Effector memory CD4-positive, alpha-beta T cell (primary cell): ENCODE measurements around the gene FAM53A.

Source experiments
- DNase-seq, 3 donors: peaks; one replicate each; pipeline ENCODE4 v3.0.0-alpha.2; 2020
- H3K27ac ChIP-seq: 2 replicates; pipeline ENCODE4 v1.7.0; 2013; ENCODE audit warnings: mild to moderate bottlenecking, low read length, moderate library complexity; ENCODE audit not compliant: insufficient read depth, poor library complexity, severe bottlenecking
- H3K27me3 ChIP-seq: replicated peaks from 2 replicates; pipeline ENCODE4 v1.7.0; 2013; ENCODE audit warnings: mild to moderate bottlenecking, low read length; ENCODE audit not compliant: insufficient read depth, control insufficient read depth, poor library complexity, severe bottlenecking
- H3K36me3 ChIP-seq: 2 replicates; pipeline ENCODE4 v1.7.0; 2013; ENCODE audit warnings: mild to moderate bottlenecking, low read length, moderate library complexity; ENCODE audit not compliant: control insufficient read depth, insufficient read depth
- H3K4me1 ChIP-seq: 2 replicates; pipeline ENCODE4 v1.7.0; 2013; ENCODE audit warnings: low read length, mild to moderate bottlenecking; ENCODE audit not compliant: control insufficient read depth, insufficient read depth, poor library complexity, severe bottlenecking
- H3K4me3 ChIP-seq: 2 replicates; pipeline ENCODE4 v1.7.0; 2013; ENCODE audit warnings: low read length, low read depth, mild to moderate bottlenecking; ENCODE audit not compliant: insufficient read depth, poor library complexity, severe bottlenecking
- H3K9me3 ChIP-seq: 2 replicates; pipeline ENCODE4 v1.7.0; 2013; ENCODE audit warnings: mild to moderate bottlenecking, low read length, moderate library complexity; ENCODE audit not compliant: control insufficient read depth

Gene FAM53A

GRCh38 chr4:1723131-1723801 is 39.2 kb upstream of the FAM53A start:
- H3K4me3 ChIP-seq, result peak overlapping the region; percentile 56
- peak in 1 of 3 donors; percentile 48 for DNase-seq

GRCh38 chr4:1722551-1723118 is 38.5 kb upstream of the FAM53A start:
- Histone ChIP-seq H3K9me3 (no peaks in the 10 kb centered on the region), H3K36me3 (peaks cover 17% of the 10 kb centered on the region), H3K4me1 (peaks cover 51% of the 10 kb centered on the region), H3K27ac (peak overlapping the region; percentile 76), H3K4me3 (peak overlapping the region; percentile 56), H3K27me3 (no peaks in the 10 kb centered on the region)
- no peak for DNase-seq

More at GRCh38 chr4:1723131-1723801, 39.2 kb upstream of the FAM53A start:
- no peaks in the 10 kb centered on the region for H3K9me3 ChIP-seq
- H3K27me3 ChIP-seq, result no peaks in the 10 kb centered on the region
- H3K36me3 ChIP-seq, result peaks cover 17% of the 10 kb centered on the region
- peaks cover 51% of the 10 kb centered on the region for H3K4me1 ChIP-seq
- H3K27ac ChIP-seq, result peak overlapping the region; percentile 76

DNA sequence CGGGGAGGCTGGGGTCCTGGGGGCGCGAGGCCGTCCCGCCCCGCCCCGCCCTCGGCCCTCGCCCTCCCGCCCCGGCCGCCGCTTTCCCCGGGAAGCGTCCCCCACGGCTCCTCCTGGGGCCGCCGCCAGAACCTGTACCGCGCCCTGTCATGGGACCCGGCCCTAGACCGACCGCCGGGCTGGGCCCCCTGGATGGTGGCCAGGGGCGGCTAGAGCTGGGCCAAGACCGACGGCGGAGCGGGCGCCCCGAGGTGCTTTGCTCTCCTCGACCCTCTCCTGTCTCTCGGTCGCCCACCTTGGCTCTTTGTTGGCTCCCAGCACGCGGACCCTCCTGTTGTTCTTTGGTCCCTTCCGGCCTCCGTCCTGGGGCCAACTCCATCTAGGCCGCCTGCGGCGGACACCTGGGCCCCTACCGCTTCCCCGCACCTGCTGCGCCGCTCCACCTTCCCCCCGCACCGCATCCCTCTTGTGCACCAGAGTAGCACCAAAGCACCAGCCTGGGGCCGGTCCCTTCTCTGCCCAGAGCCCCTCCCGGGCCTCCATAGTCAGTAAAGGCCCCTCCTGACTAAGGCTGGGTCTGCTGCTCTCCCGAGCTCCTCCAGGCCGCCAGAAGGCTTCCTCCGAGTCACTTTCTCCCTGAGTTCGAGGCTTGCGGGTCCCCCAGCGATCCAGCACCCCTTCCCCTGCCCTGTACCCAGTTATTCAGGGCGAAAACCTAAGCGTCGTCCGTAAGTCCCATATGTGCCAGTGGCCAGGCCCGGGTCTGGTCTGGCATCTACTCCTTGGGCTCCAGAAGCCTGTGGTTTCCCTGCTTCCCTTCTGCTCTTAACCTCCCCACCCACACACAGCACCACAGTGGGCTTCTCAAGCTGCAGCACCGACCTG is 37.8 kb upstream of the FAM53A start:
- DNase-seq, result no peak
- H3K27ac ChIP-seq, result peak overlapping the region; percentile 76

DNA sequence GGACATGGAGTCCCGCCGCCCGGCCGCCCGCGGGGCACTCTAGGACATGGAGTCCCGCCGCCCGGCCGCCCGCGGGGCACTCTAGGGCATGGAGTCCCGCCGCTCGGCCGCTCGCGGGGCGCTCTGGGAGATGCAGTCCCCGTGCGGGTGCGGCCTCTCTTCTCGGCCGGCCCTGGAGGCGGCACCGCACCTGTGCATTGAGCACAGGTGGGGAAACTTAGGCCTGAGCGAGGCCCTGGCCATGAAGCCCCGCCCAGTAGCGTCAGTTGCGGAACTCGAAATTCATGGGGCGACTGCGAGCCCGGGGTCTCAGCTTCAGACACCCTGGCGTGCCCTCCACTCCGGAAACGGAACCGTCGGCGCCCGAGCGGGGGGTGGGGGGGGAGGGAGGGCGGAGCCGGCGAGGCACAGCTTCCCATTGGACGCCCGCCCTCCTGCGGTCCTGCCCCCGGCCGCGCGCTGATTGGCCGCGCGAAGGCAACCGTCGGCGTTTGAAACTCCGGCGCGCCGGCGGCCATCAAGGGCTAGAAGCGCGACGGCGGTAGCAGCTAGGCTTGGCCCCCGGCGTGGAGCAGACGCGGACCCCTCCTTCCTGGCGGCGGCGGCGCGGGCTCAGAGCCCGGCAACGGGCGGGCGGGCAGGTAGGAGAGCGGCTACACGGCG is 37.0 kb upstream of the FAM53A start, which contains the start of the genes TACC3 and TMEM129:
Gene TACC3, plus strand, starts transcription at position 519 of the 663 bp plus-strand sequence. CDS start 1,901 bp downstream, outside the sequence.
Gene TMEM129, minus strand, starts transcription at position 321 of the 663 bp plus-strand sequence. CDS start 486 bp downstream, outside the sequence.
- peak; percentile 95 to 96 (median 95) for DNase-seq
- peak within 1 kb of the TSS; percentile 76 for H3K27ac ChIP-seq
- peak within 1 kb of the TSS; percentile 56 for H3K4me3 ChIP-seq
- H3K9me3 ChIP-seq, result no peaks in the 10 kb centered on the region
- peaks cover 14% of the 10 kb centered on the region for H3K36me3 ChIP-seq
- no peaks in the 10 kb centered on the region for H3K27me3 ChIP-seq
- peaks cover 43% of the 10 kb centered on the region for H3K4me1 ChIP-seq

More for the DNA sequence above, 37.8 kb upstream of the FAM53A start:
- H3K27me3 ChIP-seq, result no peaks in the 10 kb centered on the region
- H3K9me3 ChIP-seq, result no peaks in the 10 kb centered on the region
- peak overlapping the region; percentile 56 for H3K4me3 ChIP-seq
- H3K4me1 ChIP-seq, result peaks cover 51% of the 10 kb centered on the region
- peaks cover 14% of the 10 kb centered on the region for H3K36me3 ChIP-seq

DNA sequence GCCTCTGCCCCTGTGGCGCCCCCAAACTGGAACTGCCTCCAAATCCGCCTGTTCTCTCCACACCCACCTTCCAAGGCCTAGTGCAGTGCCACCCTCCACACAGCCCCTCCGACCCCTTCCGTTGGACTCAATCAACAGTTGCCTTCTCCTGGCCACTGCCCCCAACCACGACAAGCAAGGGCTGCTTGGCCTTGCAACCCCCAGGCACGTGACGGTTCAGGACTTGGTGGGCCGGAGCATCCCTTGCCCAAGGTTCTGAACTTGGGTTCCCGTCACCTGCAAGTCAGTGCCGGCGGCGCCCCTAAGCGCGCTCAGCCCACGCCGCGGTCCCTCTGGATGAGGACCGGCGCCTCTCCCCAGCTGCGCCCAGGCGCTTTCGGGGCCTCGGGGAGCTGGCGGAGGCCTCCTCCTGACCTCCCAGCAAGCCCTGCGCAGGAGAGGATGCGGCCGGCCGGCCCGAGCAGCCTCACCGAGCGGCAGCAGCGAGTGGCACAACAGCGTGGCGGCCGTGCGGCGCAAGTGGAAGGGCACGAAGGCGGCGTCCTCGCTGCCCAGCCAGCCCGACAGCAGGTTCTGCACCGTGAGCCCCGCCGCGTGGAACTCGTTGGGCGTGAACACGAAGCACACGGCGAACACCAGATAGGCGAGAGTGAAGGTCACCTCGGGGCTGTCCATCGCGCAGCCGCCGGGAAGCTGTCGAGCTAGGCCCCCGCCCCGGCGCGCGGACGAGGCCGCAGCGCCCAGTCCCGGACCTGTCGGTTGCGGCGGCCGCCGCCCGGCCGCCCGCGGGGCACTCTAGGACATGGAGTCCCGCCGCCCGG is 36.3 kb upstream of the FAM53A start:
- peak in 1 of 3 donors; percentile 30 for DNase-seq
- Histone ChIP-seq H3K27me3 (no peaks in the 10 kb centered on the region), H3K4me3 (peak overlapping the region; percentile 56), H3K36me3 (peaks cover 16% of the 10 kb centered on the region), H3K4me1 (peaks cover 35% of the 10 kb centered on the region), H3K9me3 (no peaks in the 10 kb centered on the region), H3K27ac (peak overlapping the region; percentile 60)

GRCh38 chr4:1718095-1718850 is 34.2 kb upstream of the FAM53A start:
- Histone ChIP-seq H3K4me1 (peaks cover 39% of the 10 kb centered on the region), H3K4me3 (no peak overlapping the region)
- DNase-seq, result no peak

GRCh38 chr4:1717129-1718094 is 33.3 kb upstream of the FAM53A start:
- no peaks in the 10 kb centered on the region for H3K27me3 ChIP-seq
- no peak overlapping the region for H3K4me3 ChIP-seq
- peaks cover 36% of the 10 kb centered on the region for H3K4me1 ChIP-seq
- no peak overlapping the region for H3K27ac ChIP-seq
- DNase-seq, result no peak
- peaks cover 16% of the 10 kb centered on the region for H3K36me3 ChIP-seq
- no peaks in the 10 kb centered on the region for H3K9me3 ChIP-seq

More at GRCh38 chr4:1718095-1718850, 34.2 kb upstream of the FAM53A start:
- H3K9me3 ChIP-seq, result no peaks in the 10 kb centered on the region
- H3K27me3 ChIP-seq, result no peaks in the 10 kb centered on the region
- H3K27ac ChIP-seq, result no peak overlapping the region
- H3K36me3 ChIP-seq, result peaks cover 16% of the 10 kb centered on the region
